DMS53 treated with DMSO at 0.1 percent for 48 hours (cell line): ENCODE data around the gene RRN3.
"Not testable (repeated sequence)": the region's sequence is repeated elsewhere in the genome, so short reads cannot be mapped to it uniquely, and the experiment has no call there.

Experiments
- DNase-seq: peaks from one replicate; lab custom pipeline; 2025; ENCODE audit not compliant: unreplicated experiment; lab: John Stamatoyannopoulos, UW

The RRN3 gene

GRCh38 chr16:15100372-15100987 lies 6.4 kb upstream of the RRN3 start:
- not testable (repeated sequence) for DNase-seq

DNA sequence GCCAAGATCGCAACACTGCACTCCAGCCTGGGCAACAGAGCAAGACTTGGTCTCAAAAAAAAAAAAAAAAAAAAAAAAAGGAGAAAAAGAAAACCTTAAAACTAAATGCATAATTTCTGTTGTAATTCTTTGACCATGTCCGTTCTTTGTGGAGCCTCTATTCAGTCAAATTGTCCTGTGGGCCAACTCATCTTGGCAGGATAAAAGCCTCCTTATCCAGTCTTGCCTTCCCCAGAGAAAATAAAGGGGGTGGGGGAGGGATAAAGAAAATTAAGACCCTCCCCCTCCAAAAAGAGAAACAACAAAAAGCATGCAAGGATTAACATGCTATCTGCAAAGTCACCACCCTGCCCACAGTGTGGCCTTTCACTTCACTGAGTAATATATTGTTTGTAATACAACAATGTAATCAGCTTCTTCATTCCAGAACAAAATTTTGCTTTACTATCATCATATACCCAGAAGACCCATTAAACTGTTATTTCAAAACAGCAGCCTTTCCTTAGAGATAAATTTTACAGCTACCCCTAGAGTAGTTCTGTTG lies 5.4 kb upstream of the RRN3 start:
- DNase-seq, result not testable (repeated sequence)

GRCh38 chr16:15096583-15096972 lies 2.5 kb upstream of the RRN3 start:
- DNase-seq, result not testable (repeated sequence)

- not testable (repeated sequence) for DNase-seq
Observed at GRCh38 chr16:15093571-15093954, 509 bp downstream of the RRN3 start.

DNA sequence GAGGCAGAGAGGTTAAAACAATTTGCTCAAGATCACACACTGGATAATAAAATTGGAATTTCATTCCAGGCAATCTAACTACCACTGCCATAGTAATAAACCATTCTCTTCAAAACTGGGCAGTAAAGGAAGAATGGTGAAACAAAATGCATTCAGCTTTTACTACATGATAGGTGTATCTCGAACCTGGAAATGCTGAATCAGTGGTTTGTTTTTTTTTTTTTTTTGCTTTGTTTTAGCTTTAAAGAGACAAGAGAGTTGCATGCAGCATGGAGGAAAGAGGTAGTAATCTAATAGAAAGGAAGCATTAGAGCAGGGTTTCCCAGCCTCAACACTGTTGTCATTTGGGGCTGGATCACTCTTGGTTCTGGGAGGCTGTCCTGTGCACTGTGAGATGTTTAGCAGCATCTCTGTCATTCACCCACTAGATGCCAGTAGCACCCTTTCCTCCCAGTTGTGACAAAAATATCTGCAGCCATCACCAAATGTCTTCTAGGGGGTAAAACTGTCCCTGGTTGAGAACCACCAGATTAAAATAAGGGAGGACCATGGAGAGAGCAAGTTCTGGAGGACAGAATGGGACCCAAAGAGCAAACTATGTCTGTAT lies 3.3 kb downstream of the RRN3 start:
- DNase-seq, result not testable (repeated sequence)

GRCh38 chr16:15082788-15083187 lies 11.3 kb downstream of the RRN3 start:
- not testable (repeated sequence) for DNase-seq

DNA sequence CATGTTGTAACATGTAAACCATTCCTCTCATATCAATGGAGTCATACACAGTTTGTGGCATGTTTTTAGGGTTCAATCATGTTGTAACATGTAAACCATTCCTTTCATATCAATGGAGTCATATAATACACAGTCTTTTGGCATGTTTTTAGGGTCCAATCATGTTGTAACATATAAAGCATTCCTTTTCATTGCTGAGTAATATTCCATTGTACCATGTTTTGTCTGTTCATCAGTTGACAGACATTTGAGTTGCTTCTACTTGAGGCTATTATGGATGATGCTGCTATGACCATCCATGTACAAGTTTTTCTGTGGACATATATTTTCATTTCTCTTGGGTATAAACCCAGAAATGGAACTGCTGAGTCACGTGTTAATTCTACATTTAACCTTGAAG lies 13.2 kb downstream of the RRN3 start:
- not testable (repeated sequence) for DNase-seq

- DNase-seq, result not testable (repeated sequence)
Observed at GRCh38 chr16:15076161-15076560, 17.9 kb downstream of the RRN3 start.

DNA sequence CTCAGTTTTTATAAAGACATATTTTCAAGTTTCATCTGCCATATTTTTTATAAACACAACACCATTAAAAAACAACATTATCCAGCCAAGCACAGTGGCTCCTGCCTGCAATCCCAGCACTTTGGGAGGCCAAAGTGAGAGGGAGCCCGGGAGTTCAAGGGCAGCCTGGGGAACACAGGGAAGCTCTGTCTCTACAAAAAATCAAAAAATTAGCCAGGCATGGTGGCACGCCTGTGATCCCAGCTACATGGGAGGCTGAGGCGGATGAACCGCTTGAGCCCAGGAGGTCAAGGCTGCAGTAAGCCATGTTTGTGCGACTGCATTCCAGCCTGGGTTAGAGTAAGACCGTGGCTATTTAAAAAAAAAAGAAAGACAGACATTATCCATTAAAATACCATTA lies 21.0 kb downstream of the RRN3 start:
- no peak for DNase-seq

GRCh38 chr16:15071916-15072769 lies 21.9 kb downstream of the RRN3 start:
- not testable (repeated sequence) for DNase-seq

GRCh38 chr16:15071013-15071412 lies 23.1 kb downstream of the RRN3 start:
- DNase-seq, result not testable (repeated sequence)

DNA sequence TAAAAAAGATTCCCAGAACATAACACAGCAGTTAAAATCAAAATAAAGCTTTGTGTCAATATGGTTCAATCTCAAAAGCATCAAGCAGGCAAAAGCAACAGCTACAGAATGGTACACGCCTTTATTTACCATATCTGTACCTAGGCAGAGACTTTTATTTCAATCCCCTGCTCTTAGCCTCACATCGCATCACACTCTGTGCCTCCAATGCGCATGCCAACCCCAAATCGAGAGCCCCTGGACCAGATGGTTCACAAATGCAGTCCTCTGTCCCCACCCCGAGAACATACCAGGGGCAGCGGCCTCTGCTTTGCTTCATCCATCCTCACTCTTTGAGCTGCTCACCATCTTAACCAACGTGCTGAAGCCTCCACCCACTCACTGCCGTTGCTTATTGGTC lies 27.4 kb downstream of the RRN3 start:
- not testable (repeated sequence) for DNase-seq

GRCh38 chr16:15065961-15066360 lies 28.1 kb downstream of the RRN3 start:
- DNase-seq, result not testable (repeated sequence)

- not testable (repeated sequence) for DNase-seq
Observed at GRCh38 chr16:15062085-15062810, 31.8 kb downstream of the RRN3 start.

- DNase-seq, result no peak
Observed at GRCh38 chr16:15059324-15059723, 34.7 kb downstream of the RRN3 start.

GRCh38 chr16:15057681-15058417 lies 36.2 kb downstream of the RRN3 start:
- no peak for DNase-seq

- DNase-seq, result no peak
Observed at GRCh38 chr16:15055141-15056053, 38.7 kb downstream of the RRN3 start.

DNA sequence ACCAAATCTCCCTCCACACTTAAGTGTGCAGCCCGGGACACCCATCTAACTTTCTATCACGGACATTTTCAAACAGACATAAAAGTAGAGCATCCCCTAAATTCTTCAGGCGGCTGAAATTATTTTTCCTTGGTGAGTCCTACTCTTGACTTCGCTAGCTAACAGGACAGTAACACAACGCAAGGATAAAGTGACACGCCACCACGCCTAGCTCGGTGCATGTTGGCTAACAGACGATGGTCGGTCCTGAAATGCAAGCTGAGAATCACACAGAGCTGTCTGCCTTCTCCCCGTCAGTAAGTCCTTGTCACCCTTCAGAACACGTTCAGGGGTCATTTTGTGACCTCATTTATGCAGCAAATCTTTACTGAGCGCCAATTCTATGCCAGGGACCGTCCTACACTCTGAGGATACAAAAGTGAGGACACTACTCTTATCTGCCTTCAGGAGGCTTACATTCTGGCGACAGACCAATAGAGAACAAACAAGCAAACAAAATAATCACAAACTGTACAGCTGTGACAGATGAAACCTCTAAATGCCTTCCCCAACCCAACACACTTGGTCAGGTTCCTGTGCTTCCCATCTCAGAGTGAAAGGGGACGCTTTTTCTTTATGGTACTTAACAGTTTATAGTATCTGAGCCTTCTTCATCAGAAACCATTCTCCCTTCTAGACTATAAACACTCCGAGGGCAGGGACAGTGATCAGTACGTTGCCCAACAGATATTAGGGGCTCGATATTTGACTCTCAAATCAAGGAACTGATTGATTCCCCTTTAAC lies 39.5 kb downstream of the RRN3 start:
- no peak for DNase-seq

GRCh38 chr16:15053904-15054303 lies 40.2 kb downstream of the RRN3 start:
- no peak for DNase-seq
